ENCODE results near the gene NEDD4L. TPM values are rescaled to one million over a fixed set of nuclear protein-coding genes. Genes with fewer than 3 reads are reported as not detected.

The NEDD4L gene
- total RNA-seq, 1 experiment from 2014 or later: 42.9 TPM

- H3K4me3 ChIP-seq (ENCODE audit: low read depth in 2 of 2, low read length in 2 of 2): no peak overlapping the region
- no peaks in the 10 kb centered on the region for H3K9me3 ChIP-seq (ENCODE audit: control insufficient read depth, insufficient read depth, low read depth, low read length)
- CTCF ChIA-PET: no interaction called here
- intact Hi-C loops (cut with micrococcal nuclease; ENCODE audit: unreplicated experiment) (no loop called here), in situ Hi-C loops (cut with HindIII; ENCODE audit: low pct_unique_long_range_greater_than_20kb, low sequenced_read_pairs) (no loop called here)
- H3K4me1 ChIP-seq (ENCODE audit: control insufficient read depth, insufficient read depth, low read length): no peaks in the 10 kb centered on the region; the same call in 1 of the 2 replicates
- no peak for DNase-seq (ENCODE audit: low read depth, low spot score)
- no peaks in the 10 kb centered on the region for H3K36me3 ChIP-seq (ENCODE audit: control insufficient read depth, insufficient read depth, low read length)
- no peak for TF ChIP-seq SIN3A (IDR thresholded peaks at IDR 0.05; ENCODE audit: borderline replicate concordance, insufficient read depth, low read depth, low read length)
- TF ChIP-seq REST (IDR thresholded peaks at IDR 0.05; ENCODE audit: insufficient read depth in 1 of 2, low read depth in 2 of 2, low read length in 1 of 2): no peak
- TF ChIP-seq CTCF (IDR thresholded peaks at IDR 0.05): no peak
- TF ChIP-seq POLR2AphosphoS5 (IDR thresholded peaks at IDR 0.05; ENCODE audit: low read depth, low read length): no peak
- TF ChIP-seq TCF7L2 (IDR thresholded peaks at IDR 0.05; ENCODE audit: low read depth, low read length): no peak
- BruUV-seq (replicated peaks): no TSS peak
- POLR2A ChIA-PET: no interaction called here
- H3K27ac ChIP-seq (ENCODE audit: low read length): no peak overlapping the region
- no peaks in the 10 kb centered on the region for H3K27me3 ChIP-seq (ENCODE audit: control insufficient read depth, insufficient read depth, low read length)
- ATAC-seq: no peak
Observed at GRCh38 chr18:58052960-58053359, 8.9 kb downstream of the NEDD4L start.

GRCh38 chr18:58054041-58054781 is 10.2 kb downstream of the NEDD4L start:
- intact Hi-C loops (cut with micrococcal nuclease; ENCODE audit: unreplicated experiment) (no loop called here), in situ Hi-C loops (cut with HindIII; ENCODE audit: low pct_unique_long_range_greater_than_20kb, low sequenced_read_pairs) (no loop called here)
- no TSS peak for BruUV-seq (replicated peaks)
- Histone ChIP-seq H3K27ac (ENCODE audit: low read length) (no peak overlapping the region), H3K27me3 (ENCODE audit: control insufficient read depth, insufficient read depth, low read length) (no peaks in the 10 kb centered on the region), H3K9me3 (ENCODE audit: control insufficient read depth, insufficient read depth, low read depth, low read length) (no peaks in the 10 kb centered on the region), H3K4me3 (ENCODE audit: low read depth in 2 of 2, low read length in 2 of 2) (no peak overlapping the region), H3K4me1 (ENCODE audit: control insufficient read depth, insufficient read depth, low read length) (no peaks in the 10 kb centered on the region; the same call in 1 of the 2 replicates), H3K36me3 (ENCODE audit: control insufficient read depth, insufficient read depth, low read length) (no peaks in the 10 kb centered on the region)
- ATAC-seq (no peak), DNase-seq (ENCODE audit: low read depth, low spot score) (no peak)
- TF ChIP-seq POLR2AphosphoS5 (IDR thresholded peaks at IDR 0.05; ENCODE audit: low read depth, low read length) (no peak), CTCF (IDR thresholded peaks at IDR 0.05) (no peak), SIN3A (IDR thresholded peaks at IDR 0.05; ENCODE audit: borderline replicate concordance, insufficient read depth, low read depth, low read length) (no peak), REST (IDR thresholded peaks at IDR 0.05; ENCODE audit: insufficient read depth in 1 of 2, low read depth in 2 of 2, low read length in 1 of 2) (no peak), TCF7L2 (IDR thresholded peaks at IDR 0.05; ENCODE audit: low read depth, low read length) (no peak)
- POLR2A ChIA-PET: no interaction called here
- CTCF ChIA-PET: no interaction called here
